Astrocyte of the hippocampus (primary cell): ENCODE measurements around the gene RALGPS2.
A peak's percentile ranks its signal among the peaks of the same experiment; 100 is the strongest.
"Not testable (repeated sequence)": the region's sequence is repeated elsewhere in the genome, so short reads cannot be mapped to it uniquely, and the experiment has no call there.

ENCODE experiments used
- DNase-seq: peaks from one replicate; pipeline ENCODE4 v3.0.0; 2011; ENCODE audit warnings: low read depth, low spot score

Gene RALGPS2

DNA sequence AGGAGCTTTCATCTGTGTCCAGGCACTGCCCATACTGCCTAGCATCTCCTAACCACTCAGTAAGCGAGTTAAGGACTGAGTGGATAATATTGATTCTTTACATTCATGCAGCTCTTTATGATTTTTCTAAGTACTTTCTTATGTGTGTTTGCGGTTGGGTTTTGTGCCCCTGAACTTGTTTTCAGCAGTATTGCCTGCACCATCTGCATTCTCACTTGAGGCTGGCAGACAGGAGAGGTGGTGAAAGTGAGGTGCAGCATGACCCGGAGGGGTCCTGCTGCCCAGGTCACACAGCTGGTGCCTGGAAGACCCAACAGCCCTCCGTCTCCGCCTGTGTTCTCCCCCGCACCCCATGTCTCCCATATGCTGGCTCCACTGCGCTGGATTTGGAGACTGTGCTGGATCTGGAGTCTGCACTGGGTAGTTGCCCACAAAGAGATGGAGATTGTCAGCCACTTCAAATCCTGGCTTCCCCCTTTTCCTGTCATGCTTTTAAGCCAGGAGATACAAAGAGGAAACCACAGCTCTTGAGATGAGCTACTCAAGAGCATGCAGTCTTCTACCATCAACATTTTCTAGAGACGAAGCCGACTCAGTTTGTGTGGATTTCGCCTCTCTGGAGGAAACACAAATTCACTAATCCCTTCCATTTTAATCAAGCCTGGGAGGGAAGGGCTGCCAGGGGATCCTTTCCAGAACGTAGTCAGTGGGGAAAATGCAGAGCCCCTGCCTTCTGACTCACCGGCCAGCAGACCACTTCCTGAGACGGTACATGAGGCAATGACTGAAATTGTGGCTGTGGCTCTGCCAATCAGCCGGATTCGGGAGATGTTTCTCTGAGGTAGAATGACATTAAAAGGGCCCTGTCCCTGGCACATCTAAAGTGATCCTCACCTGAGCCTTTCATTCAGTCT lies 217.5 kb downstream of the RALGPS2 start:
- DNase-seq: peak; percentile 77

DNA sequence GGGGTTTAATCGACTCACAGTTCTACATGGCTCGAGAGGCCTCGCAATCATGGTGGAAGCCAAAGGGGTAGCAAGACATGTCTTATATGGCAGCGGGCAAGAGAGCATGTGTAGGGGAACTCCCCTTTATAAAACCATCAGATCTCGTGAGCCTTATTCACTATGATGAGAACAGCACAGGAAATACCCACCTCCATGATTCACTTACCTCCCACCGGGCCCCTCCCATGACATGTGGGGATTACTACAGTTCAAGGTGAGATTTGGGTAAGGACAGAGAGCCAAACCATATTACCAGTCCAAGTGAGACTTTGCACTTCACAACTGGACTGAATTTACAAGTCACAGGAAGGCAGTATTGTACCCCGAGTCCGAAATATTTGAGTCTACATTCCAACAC lies 219.7 kb downstream of the RALGPS2 start:
- no peak for DNase-seq

DNA sequence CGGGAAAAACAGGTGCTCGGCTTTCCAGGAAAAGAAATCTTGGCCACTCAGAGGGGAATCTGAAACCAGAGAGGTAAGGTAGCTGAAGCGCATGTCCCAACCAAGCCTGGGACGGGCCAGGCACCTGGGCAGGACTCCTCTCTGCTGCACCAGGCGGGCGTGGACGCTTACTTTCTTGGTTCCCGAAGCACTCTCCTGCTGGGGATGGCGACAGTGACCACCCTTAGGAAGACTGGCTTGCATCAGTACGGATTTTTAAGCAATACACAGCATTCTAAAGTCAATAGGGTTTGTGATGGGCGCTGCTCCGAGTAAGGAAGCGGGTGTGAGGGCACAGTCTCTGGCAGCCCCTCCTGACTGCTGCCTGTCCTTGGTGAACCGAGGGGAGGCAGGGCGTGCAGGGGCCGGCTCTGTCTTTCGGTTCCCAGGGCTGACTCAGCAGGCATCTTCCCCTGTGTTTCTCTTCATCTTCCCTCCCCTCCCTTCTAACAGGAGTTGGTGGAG lies 220.8 kb downstream of the RALGPS2 start:
- DNase-seq: peak; percentile 33

- no peak for DNase-seq
Measured at GRCh38 chr1:178946416-178946815, 221.4 kb downstream of the RALGPS2 start.

- DNase-seq: no peak
Measured at GRCh38 chr1:178946855-178947676, 222.0 kb downstream of the RALGPS2 start.

- no peak for DNase-seq
Measured at GRCh38 chr1:178947677-178947981, 222.6 kb downstream of the RALGPS2 start.

DNA sequence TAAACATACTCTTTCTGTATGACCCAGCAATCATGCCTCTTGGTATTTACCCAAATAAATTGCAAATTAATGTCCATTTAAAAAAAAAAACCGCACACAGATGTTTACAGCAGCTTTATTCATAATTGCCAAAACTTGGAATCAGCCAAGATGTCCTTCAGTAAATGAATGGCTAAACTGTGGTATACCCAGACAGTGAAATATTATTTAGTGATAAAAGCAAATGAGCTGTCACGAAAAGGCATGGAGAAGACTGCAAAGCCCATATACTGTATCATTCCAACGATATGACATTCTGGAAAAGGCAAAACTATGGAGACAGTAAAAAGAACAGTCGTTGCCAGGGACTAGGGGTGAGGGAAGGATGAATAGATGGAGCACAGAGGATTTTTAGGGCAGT lies 223.6 kb downstream of the RALGPS2 start:
- DNase-seq: no peak

DNA sequence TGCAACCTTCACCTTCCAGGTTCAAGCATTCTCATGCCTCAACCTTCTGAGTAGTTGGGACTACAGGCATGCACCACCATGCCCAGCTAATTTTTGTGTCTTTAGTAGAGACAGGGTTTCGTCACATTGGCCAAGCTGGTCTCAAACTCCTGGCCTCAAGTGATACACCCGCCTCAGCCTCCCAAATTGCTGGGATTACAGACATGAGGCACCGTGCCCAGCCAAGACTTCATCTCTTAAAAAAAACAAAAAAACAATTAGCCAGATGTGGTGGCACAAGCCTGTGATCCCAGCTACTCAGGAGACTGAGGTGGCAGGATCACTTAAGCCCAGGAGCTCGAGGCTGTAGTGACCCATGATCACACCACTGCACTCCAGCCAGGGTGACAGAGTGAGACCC lies 224.8 kb downstream of the RALGPS2 start:
- not testable (repeated sequence) for DNase-seq

DNA sequence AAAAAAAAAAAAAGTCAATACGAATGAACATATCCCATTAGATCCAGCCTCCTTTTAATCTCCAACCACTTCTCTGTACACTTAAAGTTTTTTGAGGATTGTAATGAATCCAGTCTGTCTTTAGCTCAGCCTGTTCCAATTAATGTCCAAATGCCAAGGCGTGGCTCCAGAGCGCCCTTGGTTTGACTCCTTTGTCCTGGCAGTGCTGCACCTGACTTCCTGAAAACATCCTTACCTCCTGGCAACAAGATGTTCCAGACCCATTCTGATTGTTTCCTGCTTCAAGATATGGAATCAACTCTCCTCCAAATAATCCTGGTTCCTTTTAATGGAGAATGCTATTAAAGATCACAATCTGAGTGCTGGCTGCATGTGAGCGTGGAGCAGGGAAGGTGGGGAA lies 226.6 kb downstream of the RALGPS2 start:
- no peak for DNase-seq

DNA sequence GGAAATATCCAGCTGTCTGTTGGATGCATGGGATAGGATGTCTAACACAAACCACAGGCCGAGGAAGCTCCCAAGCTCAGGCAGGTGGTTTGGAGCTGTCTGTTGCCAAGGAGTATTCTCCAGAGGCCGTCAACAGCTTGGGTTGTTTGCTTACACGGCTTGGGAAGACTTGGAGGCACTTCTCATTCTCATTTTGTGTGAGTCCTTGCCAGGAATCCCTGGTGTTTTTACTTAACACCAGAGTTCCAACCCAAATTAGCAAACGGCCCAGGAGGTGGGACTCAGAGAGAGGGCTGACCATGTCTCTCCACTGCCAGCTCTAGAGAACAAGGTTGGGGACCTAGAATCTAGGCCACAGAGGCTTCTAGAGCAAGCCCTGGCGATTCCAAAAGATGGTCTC lies 228.0 kb downstream of the RALGPS2 start:
- no peak for DNase-seq

- DNase-seq: no peak
Measured at GRCh38 chr1:178953538-178954324, 228.7 kb downstream of the RALGPS2 start.

- no peak for DNase-seq
Measured at GRCh38 chr1:178954325-178954690, 229.3 kb downstream of the RALGPS2 start.

DNA sequence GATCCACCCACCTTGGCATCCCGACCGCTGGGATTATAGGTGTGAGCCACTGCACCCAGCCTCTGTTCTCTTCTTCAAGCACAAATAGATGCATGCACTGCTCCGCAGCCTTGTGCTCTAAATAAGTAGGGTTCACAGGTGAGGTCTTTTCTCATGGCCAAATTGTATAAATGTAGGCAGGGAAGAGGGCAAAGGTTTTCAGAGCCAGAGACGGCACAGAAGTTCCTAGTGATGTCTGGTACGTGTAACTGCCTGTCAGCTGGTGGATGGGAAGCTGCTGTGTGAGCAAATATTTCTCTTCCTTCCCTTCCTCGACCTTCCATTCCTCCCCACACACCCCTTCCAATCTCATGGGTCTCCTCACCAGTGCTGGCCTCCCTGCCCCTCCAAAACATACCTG lies 229.9 kb downstream of the RALGPS2 start:
- DNase-seq: no peak

GRCh38 chr1:178955391-178955954 lies 230.4 kb downstream of the RALGPS2 start:
- DNase-seq: no peak

GRCh38 chr1:178958491-178958890 lies 233.4 kb downstream of the RALGPS2 start:
- DNase-seq: no peak

DNA sequence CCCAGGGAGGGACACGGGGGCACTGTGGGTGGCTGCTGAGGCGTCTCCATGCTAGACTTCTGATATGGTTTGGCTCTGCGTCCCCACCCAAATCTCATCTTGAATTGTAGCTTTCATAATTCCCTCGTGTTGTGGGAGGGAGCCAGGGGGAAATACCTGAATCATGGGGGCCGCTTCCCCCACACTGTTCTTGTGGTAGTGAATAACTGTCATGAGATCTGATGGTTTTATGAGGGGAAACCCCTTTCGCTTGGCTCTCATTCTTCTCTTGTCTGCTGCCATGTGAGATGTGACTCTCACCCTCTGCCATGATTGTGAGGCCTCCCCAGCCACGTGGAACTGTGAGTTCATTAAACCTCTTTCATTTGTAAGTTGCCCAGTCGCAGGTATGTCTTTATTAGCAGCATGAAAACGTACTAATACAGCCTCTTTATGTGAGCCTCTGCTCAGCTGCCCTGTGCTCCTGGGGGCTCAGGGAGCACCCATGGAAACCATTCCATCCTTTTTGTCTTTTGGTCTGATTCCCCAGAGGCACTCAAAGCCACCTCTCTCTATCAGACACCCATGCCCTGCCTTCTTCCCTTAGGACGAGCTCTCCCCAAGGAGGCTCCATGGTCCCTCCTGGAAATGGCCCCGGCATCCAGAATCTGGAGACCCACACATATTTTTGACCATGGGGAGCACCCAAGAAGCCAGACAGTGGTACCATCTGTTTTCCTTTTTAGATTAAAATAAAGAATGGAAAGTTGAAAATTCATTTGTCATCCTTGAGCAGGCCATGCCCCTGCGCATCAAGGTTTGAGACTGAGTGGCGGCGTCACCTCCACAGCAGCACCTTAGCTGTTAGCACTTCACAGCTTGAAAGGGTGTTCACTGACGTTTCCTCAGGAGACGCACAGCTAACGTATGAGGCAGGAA lies 234.8 kb downstream of the RALGPS2 start:
- no peak for DNase-seq

GRCh38 chr1:178960482-178961240 lies 235.6 kb downstream of the RALGPS2 start:
- DNase-seq: no peak

DNA sequence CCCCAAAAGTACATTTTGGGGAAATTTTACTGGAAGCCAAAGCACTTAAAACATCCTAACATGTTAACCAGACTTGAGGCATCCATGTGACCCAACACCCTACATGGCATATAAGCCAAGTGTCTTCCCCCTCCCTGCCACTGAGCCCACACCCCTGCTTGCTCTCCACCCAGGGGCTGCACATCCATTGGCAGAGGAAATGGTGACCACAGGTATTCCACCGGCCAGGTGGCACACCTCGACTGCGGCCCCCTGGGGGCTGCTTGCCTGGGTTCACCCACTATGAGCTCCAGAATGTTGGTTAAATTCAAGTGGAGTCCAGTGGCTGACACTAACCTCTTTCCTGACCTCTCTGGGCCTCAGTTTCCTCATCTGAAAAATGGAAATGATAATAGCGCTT lies 236.3 kb downstream of the RALGPS2 start:
- no peak for DNase-seq

DNA sequence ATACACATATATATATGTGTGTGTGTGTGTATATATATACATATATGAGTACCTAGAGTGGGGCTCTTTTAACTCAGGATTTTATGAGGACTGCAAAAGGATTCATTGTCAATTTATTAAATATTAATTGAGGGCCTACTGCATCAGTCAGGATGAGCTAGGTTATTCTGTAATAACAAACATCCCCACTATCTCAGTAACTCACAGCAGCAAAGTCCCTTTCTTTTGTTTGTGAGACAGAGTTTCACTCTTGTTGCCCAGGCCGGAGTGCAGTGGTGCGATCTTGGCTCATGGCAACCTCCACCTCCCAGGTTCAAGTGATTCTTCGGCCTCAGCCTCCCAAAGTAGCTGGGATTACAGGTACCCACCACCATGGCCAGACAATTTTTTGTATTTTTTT lies 236.8 kb downstream of the RALGPS2 start:
- no peak for DNase-seq
